Activated CD4-positive, CD25-positive, alpha-beta regulatory T cell (primary cell): ENCODE measurements around the gene KRT6A.
"Not testable (repeated sequence)": the region's sequence is repeated elsewhere in the genome, so short reads cannot be mapped to it uniquely, and the experiment has no call there.

Source experiments
- DNase-seq, 4 experiments: peaks; one replicate each; lab custom pipeline; 2025; lab: John Stamatoyannopoulos, UW

The KRT6A gene

GRCh38 chr12:52458861-52459260 is 34.2 kb downstream of the KRT6A start:
- no peak for DNase-seq

DNA sequence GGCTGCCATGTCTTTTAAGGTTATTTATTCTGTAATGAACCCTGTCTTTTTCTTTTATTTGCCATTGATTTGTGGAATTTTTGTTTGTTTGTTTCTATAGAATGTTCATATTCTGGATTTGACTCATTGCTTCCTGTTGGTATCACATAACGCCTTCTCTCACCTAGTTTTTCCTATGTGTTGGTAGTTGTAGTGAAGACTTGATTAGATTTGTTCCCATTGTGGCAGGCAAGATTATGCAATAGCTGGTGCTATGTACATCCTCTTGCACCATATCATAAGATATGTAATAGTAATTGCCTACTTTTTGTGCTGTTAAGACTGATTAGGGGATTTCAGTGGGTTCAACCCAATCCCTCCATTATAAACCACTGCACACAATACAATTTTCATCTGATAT is 37.2 kb downstream of the KRT6A start:
- no peak for DNase-seq

- DNase-seq = no peak
Measured at GRCh38 chr12:52454411-52455201, 38.5 kb downstream of the KRT6A start.

DNA sequence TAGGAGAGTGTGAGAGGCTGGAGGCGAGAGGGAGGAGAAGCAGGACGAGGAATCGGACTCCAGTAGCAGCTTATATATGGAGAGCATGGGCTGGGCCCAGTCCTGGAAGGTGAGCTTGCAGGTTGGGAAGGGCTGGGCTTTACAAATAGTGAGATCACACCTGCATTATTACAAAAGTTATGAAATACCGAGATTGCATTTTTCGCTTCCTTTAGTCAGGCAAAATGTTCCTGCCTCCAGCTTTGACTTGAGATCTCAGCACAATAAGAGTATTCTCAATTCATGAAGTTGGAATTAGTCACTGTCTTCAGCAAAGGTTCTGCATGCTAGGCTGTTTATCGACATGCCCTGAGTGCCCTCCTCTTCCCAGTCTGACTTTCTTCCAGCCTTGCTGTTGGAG is 41.0 kb downstream of the KRT6A start, which contains the start of gene KRT6B:
Gene KRT6B (minus strand): TSS at position 46 of the 400 bp plus-strand sequence. CDS start 68 bp downstream, outside the sequence.
- DNase-seq = no peak

DNA sequence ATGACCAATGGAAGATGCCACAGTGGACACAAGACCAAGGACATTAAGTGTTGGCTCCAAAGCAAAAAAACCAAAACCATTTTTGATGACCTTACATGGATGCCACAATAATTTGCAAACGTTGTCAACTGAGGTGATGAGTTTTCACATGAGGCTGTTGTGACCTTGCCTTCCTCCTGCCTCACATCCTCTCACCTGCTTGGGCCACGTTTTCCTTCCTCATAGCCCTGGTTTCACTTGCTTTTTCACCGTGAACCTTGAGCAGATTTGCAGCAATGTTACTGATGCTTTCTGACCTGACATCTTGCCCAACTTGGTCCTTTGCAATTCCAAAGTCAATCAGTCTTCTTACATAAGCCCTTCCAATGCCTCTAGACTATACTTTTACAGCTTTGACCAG is 44.8 kb downstream of the KRT6A start:
- no peak for DNase-seq

DNA sequence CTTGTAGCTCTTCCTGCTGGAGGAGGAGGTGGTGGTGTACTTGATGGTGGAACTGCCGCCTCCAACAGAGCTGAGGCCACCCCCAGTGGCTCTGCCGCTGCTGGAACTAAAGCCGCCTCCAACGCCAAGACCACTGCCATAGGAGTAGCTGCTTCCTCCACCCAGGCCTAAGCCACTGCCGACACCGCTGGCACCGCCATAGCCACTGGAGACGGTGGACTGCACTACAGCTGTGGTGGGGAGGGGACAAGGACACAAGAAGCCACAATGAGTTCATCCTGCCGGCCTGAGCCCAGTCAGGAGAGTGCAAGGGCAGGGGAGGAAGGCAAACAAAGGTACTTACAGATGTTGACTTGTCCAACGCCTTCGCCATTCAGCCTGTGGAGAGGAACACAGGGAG is 45.9 kb downstream of the KRT6A start:
- DNase-seq = not testable (repeated sequence)

- no peak for DNase-seq
Measured at GRCh38 chr12:52446367-52447045, 46.6 kb downstream of the KRT6A start.

DNA sequence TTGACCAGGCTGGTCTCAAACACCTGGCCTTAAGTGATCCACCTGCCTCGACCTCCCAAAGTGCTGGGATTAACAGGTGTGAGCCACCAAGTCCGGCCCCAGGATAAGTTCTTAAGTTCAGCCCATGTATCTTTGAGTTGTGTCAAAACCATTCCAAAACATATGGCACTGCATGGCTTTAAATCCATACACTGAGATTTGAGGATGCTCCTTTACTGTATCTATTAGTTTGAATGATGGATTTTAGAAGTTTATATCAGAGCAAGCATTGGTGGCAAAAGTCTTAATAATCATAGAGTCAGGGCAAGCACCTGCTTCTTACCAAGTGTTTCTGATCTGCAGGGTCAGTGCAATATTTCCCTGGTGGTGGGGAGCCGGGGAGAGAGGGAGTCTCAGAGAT is 47.2 kb downstream of the KRT6A start:
- DNase-seq = no peak

- DNase-seq = no peak
Measured at GRCh38 chr12:52444647-52445595, 48.1 kb downstream of the KRT6A start.

GRCh38 chr12:52443966-52444365 is 49.1 kb downstream of the KRT6A start:
- no peak for DNase-seq

DNA sequence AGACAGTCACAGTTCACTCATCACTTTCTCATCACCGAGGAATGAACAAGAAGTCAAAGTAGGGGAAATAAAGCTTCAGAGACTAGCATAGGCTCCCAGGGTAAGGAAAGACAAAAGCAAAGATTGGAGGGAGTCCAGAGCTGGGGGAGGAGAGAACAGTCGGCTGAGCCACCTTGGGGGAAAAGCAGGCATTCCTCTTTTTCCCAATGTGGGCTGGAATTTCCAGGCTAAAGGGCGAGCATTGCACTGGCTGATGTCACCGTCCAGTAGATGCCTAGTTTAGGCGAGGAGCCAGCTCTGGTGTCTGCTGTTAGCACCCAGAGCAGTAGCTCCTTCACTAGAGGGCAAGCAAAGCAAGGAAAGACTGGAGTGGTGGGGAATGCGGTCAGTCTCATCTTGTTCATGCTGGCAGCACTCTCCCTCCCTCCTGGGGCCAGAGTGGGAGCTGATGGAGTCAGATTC is 50.4 kb downstream of the KRT6A start:
- DNase-seq = no peak

- DNase-seq = no peak
Measured at GRCh38 chr12:52441320-52441911, 51.6 kb downstream of the KRT6A start.

DNA sequence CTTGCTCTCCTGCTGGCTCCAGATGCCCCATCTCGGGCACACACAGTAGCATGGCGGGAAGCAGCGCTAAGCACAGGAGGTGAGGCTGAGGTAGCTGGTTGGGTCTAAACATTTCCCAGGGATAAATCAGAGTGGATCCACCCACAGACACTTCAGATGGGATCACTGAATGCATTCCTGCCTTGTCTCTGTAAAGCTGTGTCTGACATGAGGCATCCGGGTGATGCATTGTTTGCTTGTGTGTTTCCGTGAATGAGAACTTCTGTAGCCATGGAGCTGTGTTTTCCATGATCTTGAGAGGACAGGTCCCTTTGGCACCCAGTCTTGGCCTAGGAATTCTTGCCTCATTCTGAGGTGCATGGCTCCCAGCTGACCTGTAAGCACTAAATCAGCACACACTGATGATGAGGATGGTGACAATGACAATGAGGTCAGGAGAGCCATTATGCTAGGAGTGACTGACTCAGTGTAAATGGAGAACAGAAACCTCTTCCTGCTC is 52.2 kb downstream of the KRT6A start:
- no peak for DNase-seq

- DNase-seq = no peak
Measured at GRCh38 chr12:52439845-52440244, 53.2 kb downstream of the KRT6A start.

DNA sequence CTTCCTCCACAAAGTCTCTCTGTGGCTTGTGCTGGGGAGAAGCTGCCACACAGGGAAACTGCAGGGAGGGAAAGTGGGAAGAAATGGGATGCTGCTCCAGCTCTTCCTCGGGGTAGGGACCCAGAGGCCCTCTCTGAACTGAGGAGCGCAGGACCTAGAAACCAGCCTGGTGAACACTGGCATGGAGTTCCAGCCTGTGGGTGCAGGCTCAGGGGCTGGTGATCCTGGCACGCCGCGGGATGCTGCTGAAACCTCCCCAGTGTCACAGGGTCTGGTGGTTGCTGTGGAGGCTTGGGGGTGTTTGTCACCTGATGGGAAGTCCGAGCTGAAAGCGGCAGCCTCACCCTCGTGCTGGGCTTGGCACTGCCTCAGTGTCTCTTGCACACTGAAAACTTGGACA is 53.6 kb downstream of the KRT6A start:
- no peak for DNase-seq

DNA sequence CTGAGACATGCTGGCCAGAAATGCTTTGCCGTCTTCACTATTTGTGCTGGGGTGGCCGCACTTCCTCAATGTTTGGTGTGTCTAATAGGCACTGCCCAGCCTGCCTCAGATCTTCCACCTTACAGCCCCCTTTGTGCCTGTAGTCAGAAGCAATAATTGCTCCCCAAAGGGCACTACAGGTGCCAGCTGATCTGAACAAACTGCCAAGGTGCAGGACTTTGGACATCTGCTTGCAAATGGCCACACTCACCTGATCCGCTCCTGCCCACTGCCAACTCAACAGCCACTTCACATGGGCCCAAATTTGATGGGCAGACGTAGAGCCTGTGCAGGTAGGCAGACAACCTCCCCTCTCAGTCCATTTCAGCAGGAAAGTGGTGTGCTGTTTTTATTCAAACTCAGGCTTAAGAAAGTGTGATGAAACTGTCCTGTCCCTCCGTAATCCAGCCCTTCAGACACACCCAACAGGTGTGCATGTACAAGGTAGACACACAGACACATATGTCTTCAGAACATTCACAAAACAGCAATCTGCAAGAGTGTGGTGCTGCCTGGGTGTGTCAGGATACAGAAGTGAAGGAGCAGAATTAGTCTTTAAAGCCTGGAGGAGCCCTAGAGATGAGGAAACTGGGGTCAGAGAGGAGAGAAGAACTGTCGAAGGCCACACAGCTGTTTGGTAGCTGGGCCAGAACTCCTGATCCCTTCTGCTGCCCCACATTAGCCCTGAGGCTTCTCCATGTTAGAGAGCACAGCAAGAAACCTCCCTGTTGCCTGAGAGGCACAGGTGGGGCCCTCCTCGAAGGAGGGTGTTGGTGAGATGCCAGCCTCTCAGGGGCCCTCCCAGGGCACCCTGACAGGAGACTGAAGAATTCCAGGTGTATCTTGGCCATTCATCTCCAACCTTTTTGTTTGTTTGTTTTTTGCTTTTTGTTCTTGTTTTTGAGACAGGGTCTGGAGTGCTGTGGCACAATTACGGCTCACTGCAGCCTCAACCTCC is 54.5 kb downstream of the KRT6A start:
- no peak for DNase-seq

DNA sequence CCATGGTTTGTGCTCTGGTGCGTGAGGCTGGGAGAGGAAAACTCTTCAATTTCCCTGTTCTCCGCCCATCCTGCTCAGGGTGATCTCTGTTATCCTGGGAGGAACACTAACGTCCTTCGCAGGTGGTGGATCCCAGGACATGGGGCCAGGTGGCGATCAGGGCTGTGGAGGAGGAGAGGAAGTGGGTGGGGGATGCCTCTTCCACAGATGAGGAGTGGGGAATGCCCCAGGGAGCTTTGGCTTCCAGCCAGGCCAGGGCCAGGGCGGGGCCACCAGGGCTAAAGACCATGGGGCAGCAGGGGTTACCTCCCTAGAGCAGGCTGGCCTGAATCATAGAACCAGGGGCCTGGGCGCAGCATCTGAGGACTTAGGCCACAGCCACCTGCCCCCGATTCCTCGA is 55.5 kb downstream of the KRT6A start:
- DNase-seq = no peak
